Astrocyte (in vitro differentiated cells and primary cell): ENCODE results near the gene KRT7. TPM values are rescaled to one million over a fixed set of nuclear protein-coding genes. Genes with fewer than 3 reads are reported as not detected.

Experiments used
- DNase-seq: peaks from one replicate; pipeline ENCODE4 v3.0.0-alpha.2; 2010; ENCODE audit warnings: low read depth
- FAIRE-seq: peaks from 2 replicates; lab custom pipeline; 2011; peaks lifted over from hg19 to GRCh38; lab: Jason Lieb, UNC
- H2AFZ ChIP-seq: 2 replicates; pipeline ENCODE4 v1.6.0; 2012; ENCODE audit warnings: low read depth, low read length, inconsistent platforms
- H3K27ac ChIP-seq: 2 replicates; pipeline ENCODE4 v1.5.1; 2011; ENCODE audit warnings: low read depth, low read length, inconsistent platforms
- H3K27me3 ChIP-seq: 2 replicates; pipeline ENCODE4 v1.6.0; 2011; ENCODE audit warnings: low read length, inconsistent platforms; ENCODE audit not compliant: insufficient read depth
- H3K36me3 ChIP-seq: 2 replicates; pipeline ENCODE4 v1.5.1; 2011; ENCODE audit warnings: low read length, inconsistent platforms; ENCODE audit not compliant: insufficient read depth
- H3K4me1 ChIP-seq: 2 replicates; pipeline ENCODE4 v1.5.1; 2011; ENCODE audit warnings: low read length, inconsistent platforms; ENCODE audit not compliant: insufficient read depth
- H3K4me2 ChIP-seq: 2 replicates; pipeline ENCODE4 v1.6.0; 2012; ENCODE audit warnings: low read length, inconsistent platforms
- H3K4me3 ChIP-seq: 2 replicates; pipeline ENCODE4 v1.5.1; 2011; ENCODE audit warnings: low read depth, mild to moderate bottlenecking, low read length, inconsistent platforms; ENCODE audit not compliant: insufficient read depth
- H3K79me2 ChIP-seq: 2 replicates; pipeline ENCODE4 v1.6.0; 2012; ENCODE audit warnings: mild to moderate bottlenecking, low read length, inconsistent platforms; ENCODE audit not compliant: insufficient read depth
- H3K9ac ChIP-seq: 2 replicates; pipeline ENCODE4 v1.6.0; 2012; ENCODE audit warnings: mild to moderate bottlenecking, low read length, inconsistent platforms
- H3K9me3 ChIP-seq: 2 replicates; pipeline ENCODE4 v1.5.1; 2012; ENCODE audit warnings: low read depth, mild to moderate bottlenecking, low read length, inconsistent platforms; ENCODE audit not compliant: insufficient read depth
- H4K20me1 ChIP-seq: 2 replicates; pipeline ENCODE4 v1.6.0; 2012; ENCODE audit warnings: low read length, inconsistent platforms; ENCODE audit not compliant: insufficient read depth
- H3K27ac Mint-ChIP-seq: one replicate; pipeline ENCODE4 v1.8.0; 2021; ENCODE audit warnings: mild to moderate bottlenecking, mixed read lengths; ENCODE audit not compliant: unreplicated experiment
- H3K27me3 Mint-ChIP-seq: one replicate; pipeline ENCODE4 v1.8.0; 2021; ENCODE audit warnings: low read depth, mixed read lengths; ENCODE audit not compliant: unreplicated experiment
- H3K36me3 Mint-ChIP-seq: one replicate; pipeline ENCODE4 v1.8.0; 2021; ENCODE audit warnings: low read depth, mixed read lengths; ENCODE audit not compliant: unreplicated experiment
- H3K4me1 Mint-ChIP-seq: one replicate; pipeline ENCODE4 v1.8.0; 2021; ENCODE audit warnings: low read depth, mixed read lengths; ENCODE audit not compliant: unreplicated experiment
- H3K4me3 Mint-ChIP-seq: one replicate; pipeline ENCODE4 v1.8.0; 2021; ENCODE audit warnings: mild to moderate bottlenecking, moderate library complexity, mixed read lengths; ENCODE audit not compliant: unreplicated experiment
- H3K9me3 Mint-ChIP-seq: one replicate; pipeline ENCODE4 v1.8.0; 2021; ENCODE audit warnings: mild to moderate bottlenecking, mixed read lengths; ENCODE audit not compliant: unreplicated experiment
- EZH2 ChIP-seq: IDR thresholded peaks from 2 replicates; pipeline ENCODE4 v1.6.1; 2012; ENCODE audit warnings: mild to moderate bottlenecking, low read length, inconsistent platforms; ENCODE audit not compliant: insufficient read depth
- total RNA-seq: library from RNA; stranded (reverse); gene quantifications from 2 replicates; pipeline ENCODE4 v1.2.1, GENCODE V29; 2021
- TF ChIP-seq, protein P1 (sequence below): IDR thresholded peaks from 2 replicates; pipeline ENCODE4 v1.5.1; 2011; ENCODE audit warnings: low read depth, mild to moderate bottlenecking, inconsistent platforms, low read length, moderate library complexity; ENCODE audit not compliant: insufficient read depth

The KRT7 gene
- total RNA-seq, 1 donor from 2014 or later, result 149 TPM

DNA sequence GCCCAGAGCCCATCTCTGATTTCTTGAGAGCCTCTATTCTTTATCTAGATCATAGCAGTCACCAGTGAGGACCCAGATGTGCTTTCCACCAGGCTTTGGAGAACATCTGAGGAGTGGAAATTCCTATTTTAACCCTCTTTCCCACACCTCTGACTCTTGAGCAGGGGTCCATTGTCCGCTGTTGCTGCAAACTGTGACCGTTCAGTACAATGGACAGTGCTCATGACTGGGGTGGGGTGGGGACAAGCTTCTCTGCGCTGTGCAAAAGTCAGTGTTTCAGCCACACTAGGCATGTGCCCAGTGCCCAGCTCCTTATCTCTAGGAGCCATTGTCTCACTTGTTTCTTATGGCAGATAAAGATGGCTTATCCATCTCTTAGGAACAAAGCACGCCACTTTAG is 16.9 kb upstream of the KRT7 start:
- H3K27ac ChIP-seq, result peak overlapping the region; percentile 42
- DNase-seq, result no peak
- no peak overlapping the region for H3K9ac ChIP-seq
- no peak overlapping the region for H2AFZ ChIP-seq
- no peaks in the 10 kb centered on the region for H3K9me3 ChIP-seq
- H3K4me2 ChIP-seq, result peak overlapping the region; percentile 40
- Mint-ChIP-seq H3K36me3 (no peaks in the 10 kb centered on the region), H3K4me3 (no peak overlapping the region), H3K27ac (no peak overlapping the region), H3K4me1 (peaks cover 26% of the 10 kb centered on the region), H3K27me3 (peaks cover 19% of the 10 kb centered on the region), H3K9me3 (no peaks in the 10 kb centered on the region)
- H3K36me3 ChIP-seq, result no peaks in the 10 kb centered on the region
- H3K4me3 ChIP-seq, result no peak overlapping the region
- no peaks in the 10 kb centered on the region for H4K20me1 ChIP-seq
- H3K4me1 ChIP-seq, result peaks cover 18% of the 10 kb centered on the region
- no peak for FAIRE-seq
- H3K27me3 ChIP-seq, result no peaks in the 10 kb centered on the region
- H3K79me2 ChIP-seq, result no peaks in the 10 kb centered on the region
- TF ChIP-seq, protein P1, sequence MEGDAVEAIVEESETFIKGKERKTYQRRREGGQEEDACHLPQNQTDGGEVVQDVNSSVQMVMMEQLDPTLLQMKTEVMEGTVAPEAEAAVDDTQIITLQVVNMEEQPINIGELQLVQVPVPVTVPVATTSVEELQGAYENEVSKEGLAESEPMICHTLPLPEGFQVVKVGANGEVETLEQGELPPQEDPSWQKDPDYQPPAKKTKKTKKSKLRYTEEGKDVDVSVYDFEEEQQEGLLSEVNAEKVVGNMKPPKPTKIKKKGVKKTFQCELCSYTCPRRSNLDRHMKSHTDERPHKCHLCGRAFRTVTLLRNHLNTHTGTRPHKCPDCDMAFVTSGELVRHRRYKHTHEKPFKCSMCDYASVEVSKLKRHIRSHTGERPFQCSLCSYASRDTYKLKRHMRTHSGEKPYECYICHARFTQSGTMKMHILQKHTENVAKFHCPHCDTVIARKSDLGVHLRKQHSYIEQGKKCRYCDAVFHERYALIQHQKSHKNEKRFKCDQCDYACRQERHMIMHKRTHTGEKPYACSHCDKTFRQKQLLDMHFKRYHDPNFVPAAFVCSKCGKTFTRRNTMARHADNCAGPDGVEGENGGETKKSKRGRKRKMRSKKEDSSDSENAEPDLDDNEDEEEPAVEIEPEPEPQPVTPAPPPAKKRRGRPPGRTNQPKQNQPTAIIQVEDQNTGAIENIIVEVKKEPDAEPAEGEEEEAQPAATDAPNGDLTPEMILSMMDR, result no peak
- TF ChIP-seq EZH2, result no peak

DNA sequence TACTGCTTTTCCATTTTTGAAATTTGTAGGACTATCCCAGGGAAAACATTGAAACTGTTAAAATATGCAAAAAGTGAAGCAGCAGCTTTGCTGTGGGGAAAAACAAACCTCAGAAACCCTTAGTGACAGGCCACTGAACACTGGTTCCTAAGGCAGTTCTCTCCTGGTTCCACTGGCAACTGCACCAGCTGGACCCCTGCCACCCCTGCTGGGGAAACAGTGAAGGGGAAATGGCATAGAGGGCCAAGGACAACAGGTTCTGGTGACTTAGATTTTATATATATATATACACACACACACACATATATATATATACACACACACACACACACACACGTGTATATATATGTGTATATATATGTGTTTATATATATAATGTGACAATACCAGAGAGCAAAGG is 16.2 kb upstream of the KRT7 start:
- Histone ChIP-seq H3K4me2 (no peak overlapping the region), H3K9me3 (no peaks in the 10 kb centered on the region), H3K4me3 (no peak overlapping the region), H3K27me3 (no peaks in the 10 kb centered on the region), H3K4me1 (peaks cover 22% of the 10 kb centered on the region), H3K27ac (no peak overlapping the region), H3K9ac (no peak overlapping the region), H2AFZ (no peak overlapping the region), H3K36me3 (no peaks in the 10 kb centered on the region), H4K20me1 (no peaks in the 10 kb centered on the region), H3K79me2 (no peaks in the 10 kb centered on the region)
- H3K9me3 Mint-ChIP-seq, result no peaks in the 10 kb centered on the region
- no peaks in the 10 kb centered on the region for H3K36me3 Mint-ChIP-seq
- FAIRE-seq, result no peak
- DNase-seq, result no peak
- H3K27ac Mint-ChIP-seq, result no peak overlapping the region
- TF ChIP-seq EZH2, result no peak
- TF ChIP-seq, protein P1, result no peak
- H3K4me3 Mint-ChIP-seq, result no peak overlapping the region
- peaks cover 13% of the 10 kb centered on the region for H3K27me3 Mint-ChIP-seq
- peaks cover 22% of the 10 kb centered on the region for H3K4me1 Mint-ChIP-seq

DNA sequence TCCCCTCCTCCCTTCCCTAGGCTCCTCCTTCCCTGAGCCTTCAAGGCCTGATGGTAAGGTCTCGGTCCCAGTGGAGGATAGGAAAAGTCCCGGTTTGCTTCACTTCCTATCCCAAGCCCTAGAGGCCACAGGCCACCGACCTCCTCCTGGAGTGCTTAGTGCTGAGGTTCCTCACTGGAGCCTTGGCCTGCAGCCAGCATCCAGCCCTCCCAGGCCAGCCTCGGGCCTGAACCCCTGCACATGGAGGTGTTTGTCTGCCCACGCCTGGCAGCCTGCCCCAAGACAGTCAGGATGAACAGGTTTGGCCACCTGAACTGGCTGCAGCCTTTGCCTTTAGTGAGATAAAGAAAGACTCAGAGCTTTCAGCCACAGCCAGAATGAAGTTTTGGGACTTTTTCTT is 15.8 kb upstream of the KRT7 start:
- H3K4me1 Mint-ChIP-seq, result peaks cover 22% of the 10 kb centered on the region
- Histone ChIP-seq H3K79me2 (no peaks in the 10 kb centered on the region), H2AFZ (no peak overlapping the region)

More for the DNA sequence above, 15.8 kb upstream of the KRT7 start:
- FAIRE-seq (no peak), DNase-seq (no peak)
- H3K4me3 ChIP-seq, result no peak overlapping the region
- no peak overlapping the region for H3K9ac ChIP-seq
- Mint-ChIP-seq H3K27ac (no peak overlapping the region), H3K27me3 (peaks cover 13% of the 10 kb centered on the region), H3K4me3 (no peak overlapping the region), H3K36me3 (no peaks in the 10 kb centered on the region), H3K9me3 (no peaks in the 10 kb centered on the region)
- no peak overlapping the region for H3K4me2 ChIP-seq
- TF ChIP-seq EZH2, result no peak
- peaks cover 25% of the 10 kb centered on the region for H3K4me1 ChIP-seq
- H3K27me3 ChIP-seq, result no peaks in the 10 kb centered on the region
- no peaks in the 10 kb centered on the region for H4K20me1 ChIP-seq
- no peaks in the 10 kb centered on the region for H3K9me3 ChIP-seq
- H3K36me3 ChIP-seq, result no peaks in the 10 kb centered on the region
- no peak overlapping the region for H3K27ac ChIP-seq
